ENCODE data around the gene RAET1E.
"Not testable (repeated sequence)": the region's sequence is repeated elsewhere in the genome, so short reads cannot be mapped to it uniquely, and the experiment has no call there.

RAET1E gene

DNA sequence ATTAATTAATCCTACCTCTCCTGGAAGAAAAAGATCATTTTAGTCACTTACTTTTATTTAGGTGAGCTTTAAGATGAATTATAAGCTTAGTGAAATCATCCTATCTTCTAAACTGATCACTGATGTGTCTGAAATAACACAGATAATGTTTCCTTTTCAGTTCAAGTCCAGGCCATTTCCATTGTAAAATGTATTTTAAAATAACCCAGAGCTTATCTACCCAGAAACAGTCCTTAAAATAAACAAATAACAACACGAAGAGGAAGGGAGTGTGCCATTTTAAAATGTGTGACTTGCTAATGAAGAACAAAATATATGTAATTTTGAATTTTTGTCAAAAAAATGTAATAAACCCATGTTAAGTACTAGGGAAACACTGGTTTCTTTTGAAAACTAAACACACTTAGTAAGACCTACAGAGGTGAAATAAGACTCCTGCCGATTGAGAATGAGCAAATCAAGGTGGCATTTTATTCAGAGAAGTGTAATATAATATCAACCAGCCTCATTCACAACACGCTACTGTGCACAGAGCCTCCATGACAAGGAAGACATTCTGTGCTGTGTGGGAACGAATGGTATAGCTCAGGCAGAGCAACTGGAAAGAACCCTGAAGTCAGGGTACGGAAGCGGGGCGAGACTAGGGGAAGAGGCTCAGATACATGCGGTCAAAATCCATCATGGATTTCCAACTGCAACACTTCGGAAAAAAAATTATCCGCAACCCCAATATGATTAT is 41.5 kb downstream of the RAET1E start:
- no peak overlapping the region for H3K4me3 ChIP-seq (ENCODE audit: low read depth, low read length)
- TF ChIP-seq, protein P1, sequence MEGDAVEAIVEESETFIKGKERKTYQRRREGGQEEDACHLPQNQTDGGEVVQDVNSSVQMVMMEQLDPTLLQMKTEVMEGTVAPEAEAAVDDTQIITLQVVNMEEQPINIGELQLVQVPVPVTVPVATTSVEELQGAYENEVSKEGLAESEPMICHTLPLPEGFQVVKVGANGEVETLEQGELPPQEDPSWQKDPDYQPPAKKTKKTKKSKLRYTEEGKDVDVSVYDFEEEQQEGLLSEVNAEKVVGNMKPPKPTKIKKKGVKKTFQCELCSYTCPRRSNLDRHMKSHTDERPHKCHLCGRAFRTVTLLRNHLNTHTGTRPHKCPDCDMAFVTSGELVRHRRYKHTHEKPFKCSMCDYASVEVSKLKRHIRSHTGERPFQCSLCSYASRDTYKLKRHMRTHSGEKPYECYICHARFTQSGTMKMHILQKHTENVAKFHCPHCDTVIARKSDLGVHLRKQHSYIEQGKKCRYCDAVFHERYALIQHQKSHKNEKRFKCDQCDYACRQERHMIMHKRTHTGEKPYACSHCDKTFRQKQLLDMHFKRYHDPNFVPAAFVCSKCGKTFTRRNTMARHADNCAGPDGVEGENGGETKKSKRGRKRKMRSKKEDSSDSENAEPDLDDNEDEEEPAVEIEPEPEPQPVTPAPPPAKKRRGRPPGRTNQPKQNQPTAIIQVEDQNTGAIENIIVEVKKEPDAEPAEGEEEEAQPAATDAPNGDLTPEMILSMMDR (IDR thresholded peaks at IDR 0.05; ENCODE audit: borderline replicate concordance, insufficient read depth, low read depth, low read length), result no peak

DNA sequence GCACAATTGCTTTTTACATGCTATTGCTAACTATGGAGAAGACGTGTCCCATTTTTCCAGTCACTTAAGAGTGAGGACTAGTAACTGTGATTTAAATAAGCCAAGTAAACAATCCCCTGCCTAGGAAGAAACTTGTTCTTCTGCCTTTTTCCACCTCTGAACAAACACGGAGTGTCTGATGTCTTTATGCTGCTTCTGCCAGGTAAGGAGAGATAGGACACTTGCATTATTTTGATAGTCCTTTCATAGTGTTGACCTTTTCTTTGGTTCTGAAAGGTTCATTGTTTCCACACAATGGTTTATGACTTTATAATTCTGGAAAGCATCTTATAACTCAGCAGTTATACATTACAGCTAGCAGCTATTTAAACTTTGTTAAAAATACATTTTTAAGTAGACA is 42.2 kb downstream of the RAET1E start:
- no peak overlapping the region for H3K4me3 ChIP-seq (ENCODE audit: low read depth, low read length)

DNA sequence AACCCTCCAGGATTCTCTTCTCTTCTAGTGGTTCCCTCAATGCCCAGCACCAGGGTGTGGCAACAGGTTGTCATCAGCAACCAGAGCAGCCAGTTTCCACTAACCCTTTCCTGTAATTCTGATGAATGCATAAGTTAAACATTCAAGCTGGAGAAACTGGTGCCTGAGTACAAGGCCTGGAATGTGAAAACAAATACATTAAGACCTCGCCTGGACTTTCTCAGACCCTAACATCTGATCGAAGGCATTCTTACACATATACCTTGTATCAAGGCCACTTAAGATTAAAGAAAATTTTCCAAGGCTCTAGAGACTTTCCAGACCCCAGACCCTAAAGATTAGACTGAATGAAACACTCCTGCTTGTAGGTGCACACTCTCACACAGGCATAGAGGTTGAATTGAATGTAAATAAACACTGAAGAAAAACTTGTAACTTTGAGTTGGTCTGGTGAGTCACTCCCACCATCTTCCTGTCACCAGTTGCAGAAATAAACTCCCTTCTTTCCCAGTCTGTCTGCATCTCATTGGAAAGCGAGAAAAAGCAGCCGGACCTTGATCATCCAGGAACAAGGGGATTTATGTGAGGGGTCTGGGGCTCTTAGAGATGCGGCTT is 42.8 kb downstream of the RAET1E start:
- H3K4me3 ChIP-seq (ENCODE audit: low read depth, low read length), result no peak overlapping the region
- TF ChIP-seq, protein P1 (IDR thresholded peaks at IDR 0.05; ENCODE audit: borderline replicate concordance, insufficient read depth, low read depth, low read length), result no peak

More for the DNA sequence above, 42.2 kb downstream of the RAET1E start:
- TF ChIP-seq, protein P1 (IDR thresholded peaks at IDR 0.05; ENCODE audit: borderline replicate concordance, insufficient read depth, low read depth, low read length), result no peak

DNA sequence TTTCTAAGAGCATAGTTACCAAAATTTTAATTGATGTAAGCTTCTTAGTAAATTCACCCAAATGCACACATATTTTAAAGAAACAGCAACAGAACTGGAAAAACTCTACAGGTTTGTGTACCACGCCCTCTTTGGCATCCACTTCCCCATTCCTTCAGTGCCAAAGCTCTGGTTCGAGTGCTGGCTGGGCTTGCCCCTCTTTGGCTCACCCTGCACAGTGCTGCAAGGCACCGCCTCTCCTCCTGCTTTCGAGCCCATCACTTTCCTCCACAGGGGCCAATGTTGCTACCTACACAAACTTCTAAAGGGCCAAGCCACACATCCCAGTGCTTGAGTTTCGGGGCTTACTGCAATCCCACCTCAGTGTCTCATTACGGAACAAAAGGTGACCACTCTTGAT is 43.4 kb downstream of the RAET1E start:
- no peak overlapping the region for H3K4me3 ChIP-seq (ENCODE audit: low read depth, low read length)
- TF ChIP-seq, protein P1 (IDR thresholded peaks at IDR 0.05; ENCODE audit: borderline replicate concordance, insufficient read depth, low read depth, low read length), result no peak

DNA sequence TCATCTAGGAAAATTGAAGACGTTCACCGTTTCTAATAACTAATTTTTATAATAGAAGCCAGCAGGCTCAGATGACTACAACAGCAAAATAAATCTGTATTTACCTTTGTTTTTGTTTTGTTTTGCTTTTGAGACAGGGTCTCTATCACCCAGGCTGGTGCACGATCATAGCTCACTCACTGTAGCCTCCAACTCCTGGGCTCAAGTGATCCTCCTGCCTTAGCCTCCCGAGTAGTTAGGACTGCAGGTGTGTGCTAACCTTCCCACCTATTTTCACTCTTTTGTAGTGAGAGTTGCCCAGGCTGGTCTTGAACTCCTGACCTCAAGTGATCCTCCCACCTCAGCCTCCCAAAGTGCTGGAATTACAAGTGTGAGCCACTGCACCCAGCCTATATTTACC is 43.9 kb downstream of the RAET1E start:
- not testable (repeated sequence) for H3K4me3 ChIP-seq (ENCODE audit: low read depth, low read length)

DNA sequence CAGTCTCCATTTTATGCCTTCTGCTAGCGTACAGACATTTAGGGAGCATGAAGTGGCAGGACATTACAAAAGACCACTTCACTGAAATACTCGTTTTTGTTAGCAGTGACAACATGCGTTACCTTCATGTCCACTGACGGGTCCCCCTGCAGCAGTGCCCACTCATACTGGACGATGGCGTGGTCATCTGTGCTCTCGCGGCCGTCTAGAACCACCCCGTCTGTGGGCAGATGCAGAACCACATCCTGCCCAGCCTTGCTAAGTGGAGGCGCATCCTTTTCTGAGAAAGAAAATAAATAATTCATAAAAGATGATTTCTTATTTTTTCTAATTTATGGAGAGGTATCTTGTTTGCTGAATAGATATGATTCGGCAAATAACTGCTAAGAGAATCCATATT is 45.0 kb downstream of the RAET1E start:
- TF ChIP-seq, protein P1 (IDR thresholded peaks at IDR 0.05; ENCODE audit: borderline replicate concordance, insufficient read depth, low read depth, low read length), result no peak
- H3K4me3 ChIP-seq (ENCODE audit: low read depth, low read length), result no peak overlapping the region

DNA sequence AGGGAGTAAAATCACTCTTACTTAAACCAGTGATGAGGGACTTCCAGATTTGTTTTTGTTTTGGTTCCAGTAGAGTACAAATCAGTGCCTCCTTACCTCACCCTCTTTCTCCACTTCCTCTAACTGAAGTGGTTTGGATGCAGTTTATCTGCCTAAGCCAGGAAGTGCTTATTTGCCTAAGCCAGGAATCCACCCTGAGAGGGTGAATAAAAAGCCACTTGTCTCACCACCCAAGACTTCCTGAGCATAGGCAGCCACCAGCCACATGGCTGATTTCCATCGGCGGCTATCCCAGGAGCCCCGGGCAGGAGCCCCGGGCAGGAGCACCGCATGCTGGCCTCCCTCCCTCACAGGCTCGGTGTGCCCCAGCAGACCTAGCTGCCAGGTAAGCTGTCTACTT is 45.7 kb downstream of the RAET1E start:
- TF ChIP-seq, protein P1 (IDR thresholded peaks at IDR 0.05; ENCODE audit: borderline replicate concordance, insufficient read depth, low read depth, low read length), result no peak
- no peak overlapping the region for H3K4me3 ChIP-seq (ENCODE audit: low read depth, low read length)

All from GM12875 (cell line).